ENCODE results near the gene BMP6.

The BMP6 gene

GRCh38 chr6:7721649-7722048 lies 4.2 kb upstream of the BMP6 start:
- no peak for DNase-seq

- peak; percentile 46 for DNase-seq
Observed at GRCh38 chr6:7723041-7723447, 2.9 kb upstream of the BMP6 start.

GRCh38 chr6:7723554-7723953 lies 2.3 kb upstream of the BMP6 start:
- DNase-seq, result no peak

- DNase-seq, result no peak
Observed at GRCh38 chr6:7725412-7725811, 487 bp upstream of the BMP6 start.

GRCh38 chr6:7726416-7727085 lies 652 bp downstream of the BMP6 start:
- no peak for DNase-seq

GRCh38 chr6:7727086-7727945 lies 1.4 kb downstream of the BMP6 start:
- no peak for DNase-seq

- DNase-seq, result no peak
Observed at GRCh38 chr6:7727946-7728854, 2.3 kb downstream of the BMP6 start.

- no peak for DNase-seq
Observed at GRCh38 chr6:7728855-7729590, 3.1 kb downstream of the BMP6 start.

- DNase-seq, result no peak
Observed at GRCh38 chr6:7730001-7730783, 4.3 kb downstream of the BMP6 start.

GRCh38 chr6:7730784-7731227 lies 4.9 kb downstream of the BMP6 start:
- no peak for DNase-seq

- DNase-seq, result no peak
Observed at GRCh38 chr6:7731294-7731693, 5.4 kb downstream of the BMP6 start.

GRCh38 chr6:7732228-7732627 lies 6.3 kb downstream of the BMP6 start:
- DNase-seq, result no peak

GRCh38 chr6:7734707-7735383 lies 8.9 kb downstream of the BMP6 start:
- DNase-seq, result no peak

- no peak for DNase-seq
Observed at GRCh38 chr6:7737106-7737505, 11.2 kb downstream of the BMP6 start.

- no peak for DNase-seq
Observed at GRCh38 chr6:7737867-7738266, 12.0 kb downstream of the BMP6 start.

GRCh38 chr6:7742223-7742785 lies 16.4 kb downstream of the BMP6 start:
- DNase-seq, result no peak

- DNase-seq, result no peak
Observed at GRCh38 chr6:7745942-7746341, 20.0 kb downstream of the BMP6 start.

GRCh38 chr6:7747016-7747415 lies 21.1 kb downstream of the BMP6 start:
- DNase-seq, result no peak

GRCh38 chr6:7747433-7747832 lies 21.5 kb downstream of the BMP6 start:
- DNase-seq, result no peak

GRCh38 chr6:7747901-7748504 lies 22.1 kb downstream of the BMP6 start:
- DNase-seq, result no peak
